KOPT-K1 (cell line): Measurements from ENCODE around the gene GTF2H1.

Experiments
- H3K27ac ChIP-seq: fragments of 200-600 bp; sonication (generic); 2 replicates; pipeline ENCODE4 v1.5.1; 2016; ENCODE audit warnings: antibody characterized with exemption, mild to moderate bottlenecking, low read depth, low read length; ENCODE audit not compliant: poor library complexity, severe bottlenecking
- H3K36me3 ChIP-seq: fragments of 200-600 bp; sonication (generic); 2 replicates; pipeline ENCODE4 v1.5.1; 2017; ENCODE audit warnings: antibody characterized with exemption, mild to moderate bottlenecking, low read length, moderate library complexity; ENCODE audit not compliant: insufficient read depth
- H3K9me3 ChIP-seq: fragments of 200-600 bp; sonication (generic); 2 replicates; pipeline ENCODE4 v1.5.1; 2017; ENCODE audit warnings: antibody characterized with exemption, low read length, mild to moderate bottlenecking; ENCODE audit not compliant: insufficient read depth, poor library complexity, severe bottlenecking

GTF2H1 gene

DNA sequence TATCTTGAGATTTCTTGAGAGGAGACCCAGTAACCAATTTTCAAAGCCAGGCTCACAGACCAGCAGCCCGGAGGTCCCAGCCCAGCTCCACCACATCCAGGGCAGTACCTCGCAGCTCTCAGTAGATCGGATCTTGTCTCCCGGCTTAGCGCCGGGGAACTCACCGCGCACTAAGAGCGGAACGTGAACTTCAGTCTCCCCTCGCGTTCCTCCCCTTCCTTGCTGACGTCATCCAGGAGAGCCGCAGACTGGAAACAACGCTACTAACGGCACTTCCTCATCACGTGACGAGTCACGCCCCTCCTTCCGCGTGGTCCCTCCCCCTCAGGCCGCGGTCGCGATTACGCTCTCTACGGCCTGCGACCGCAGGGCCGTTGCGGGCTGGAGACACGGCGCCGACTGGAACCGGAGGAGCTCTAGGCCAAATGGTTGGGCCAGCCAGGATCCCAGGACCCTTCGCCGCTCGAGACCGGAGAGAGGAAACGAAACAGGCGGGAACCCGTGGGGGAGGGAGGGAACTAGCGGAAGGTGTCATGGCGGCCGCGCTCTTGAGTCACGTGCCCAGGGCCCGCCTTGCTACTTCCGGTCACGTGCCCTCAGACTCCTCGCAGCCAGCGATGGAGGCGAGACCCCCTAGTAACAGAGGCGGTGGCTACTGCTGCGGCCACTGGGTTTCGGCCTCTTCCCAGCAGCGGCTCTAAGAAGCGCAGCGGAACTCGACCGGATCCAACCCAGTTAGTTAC lies at the start of gene GTF2H1, which contains the start of gene HPS5:
Gene GTF2H1 (plus strand): TSS at position 599 of the 743 bp plus-strand sequence. CDS start 10,508 bp downstream, outside the sequence.
Gene HPS5 (minus strand): TSS at position 172 of the 743 bp plus-strand sequence. CDS start 4,282 bp downstream, outside the sequence.
- Histone ChIP-seq H3K9me3 (no peaks in the 10 kb centered on the region), H3K36me3 (peaks cover 33% of the 10 kb centered on the region), H3K27ac (peak within 1 kb of the TSS; percentile 99)

GRCh38 chr11:18277565-18278271 lies 44.6 kb upstream of the GTF2H1 start:
- Histone ChIP-seq H3K27ac (no peak overlapping the region), H3K36me3 (peaks cover 33% of the 10 kb centered on the region), H3K9me3 (no peaks in the 10 kb centered on the region)

- Histone ChIP-seq H3K36me3 (peaks cover 61% of the 10 kb centered on the region), H3K27ac (no peak overlapping the region), H3K9me3 (no peaks in the 10 kb centered on the region)
Observed at GRCh38 chr11:18280438-18281045, 41.8 kb upstream of the GTF2H1 start.

DNA sequence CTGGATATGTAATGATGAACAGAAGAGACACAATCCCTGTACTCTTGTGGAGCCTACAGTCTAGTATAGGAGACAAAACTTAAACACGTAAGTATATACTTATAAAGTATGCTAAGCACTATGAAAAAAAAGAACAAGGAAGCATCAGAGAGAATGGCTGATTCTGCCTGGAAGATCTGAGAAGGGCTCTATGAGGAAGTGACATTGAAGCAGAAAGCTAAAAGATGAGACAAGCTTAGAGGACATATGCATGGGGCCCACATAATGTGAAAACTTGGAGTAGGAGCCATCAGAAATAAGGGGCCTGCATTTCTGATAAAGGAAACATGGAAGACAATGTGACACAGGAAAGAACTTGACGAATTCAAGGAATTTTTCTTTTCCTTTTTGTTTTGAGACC lies 39.7 kb upstream of the GTF2H1 start:
- peaks cover 82% of the 10 kb centered on the region for H3K36me3 ChIP-seq

DNA sequence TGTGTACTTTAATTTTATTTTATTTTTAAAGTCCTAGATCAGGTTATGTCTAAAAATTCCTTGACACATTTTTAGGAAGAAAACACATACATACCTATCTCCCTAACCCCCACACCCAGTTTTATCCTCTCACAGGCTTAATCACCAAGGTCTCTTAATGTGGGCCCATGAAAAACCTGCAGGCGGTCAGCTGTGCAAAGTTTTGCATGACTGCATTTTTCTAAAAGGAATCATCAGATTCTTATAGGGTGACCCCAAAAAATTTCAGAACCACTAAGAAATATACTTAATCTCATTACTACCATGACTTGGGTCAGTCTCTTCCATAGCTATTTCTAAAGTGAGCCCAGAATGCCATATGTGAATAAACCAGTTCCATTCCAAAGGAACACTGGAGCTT lies 36.5 kb upstream of the GTF2H1 start:
- Histone ChIP-seq H3K27ac (no peak overlapping the region), H3K36me3 (peaks cover 92% of the 10 kb centered on the region), H3K9me3 (no peaks in the 10 kb centered on the region)

More for the DNA sequence above, 39.7 kb upstream of the GTF2H1 start:
- no peak overlapping the region for H3K27ac ChIP-seq
- no peaks in the 10 kb centered on the region for H3K9me3 ChIP-seq

- Histone ChIP-seq H3K36me3 (peaks cover 92% of the 10 kb centered on the region), H3K27ac (no peak overlapping the region), H3K9me3 (no peaks in the 10 kb centered on the region)
Observed at GRCh38 chr11:18288911-18289310, 33.5 kb upstream of the GTF2H1 start.

- no peaks in the 10 kb centered on the region for H3K9me3 ChIP-seq
- H3K27ac ChIP-seq, result no peak overlapping the region
- peaks cover 91% of the 10 kb centered on the region for H3K36me3 ChIP-seq
Observed at GRCh38 chr11:18294862-18295261, 27.5 kb upstream of the GTF2H1 start.

DNA sequence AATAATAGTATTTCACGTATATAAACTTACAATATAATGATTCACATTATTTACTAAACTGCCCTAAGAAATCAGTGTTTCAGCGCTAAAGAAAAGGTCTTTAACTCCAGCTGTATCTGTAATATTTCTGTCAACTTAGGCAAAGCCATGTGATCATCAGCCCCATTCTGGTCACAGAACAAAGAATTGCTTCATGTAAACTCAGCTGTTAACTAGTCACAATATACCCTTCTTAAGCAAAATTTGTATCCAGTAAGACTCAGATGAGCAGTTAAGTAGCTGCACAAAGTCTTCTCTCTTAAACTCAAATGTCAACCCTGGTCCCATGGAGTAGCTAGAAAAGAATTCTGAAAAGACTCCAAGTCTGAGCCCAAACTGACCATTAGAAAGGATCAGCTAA lies 27.1 kb upstream of the GTF2H1 start:
- H3K36me3 ChIP-seq, result peaks cover 91% of the 10 kb centered on the region
- no peaks in the 10 kb centered on the region for H3K9me3 ChIP-seq
- no peak overlapping the region for H3K27ac ChIP-seq

GRCh38 chr11:18299721-18300120 lies 22.6 kb upstream of the GTF2H1 start:
- Histone ChIP-seq H3K27ac (no peak overlapping the region), H3K36me3 (peaks cover 91% of the 10 kb centered on the region), H3K9me3 (no peaks in the 10 kb centered on the region)

GRCh38 chr11:18304745-18305144 lies 17.6 kb upstream of the GTF2H1 start:
- peaks cover 94% of the 10 kb centered on the region for H3K36me3 ChIP-seq
- no peaks in the 10 kb centered on the region for H3K9me3 ChIP-seq
- H3K27ac ChIP-seq, result no peak overlapping the region

DNA sequence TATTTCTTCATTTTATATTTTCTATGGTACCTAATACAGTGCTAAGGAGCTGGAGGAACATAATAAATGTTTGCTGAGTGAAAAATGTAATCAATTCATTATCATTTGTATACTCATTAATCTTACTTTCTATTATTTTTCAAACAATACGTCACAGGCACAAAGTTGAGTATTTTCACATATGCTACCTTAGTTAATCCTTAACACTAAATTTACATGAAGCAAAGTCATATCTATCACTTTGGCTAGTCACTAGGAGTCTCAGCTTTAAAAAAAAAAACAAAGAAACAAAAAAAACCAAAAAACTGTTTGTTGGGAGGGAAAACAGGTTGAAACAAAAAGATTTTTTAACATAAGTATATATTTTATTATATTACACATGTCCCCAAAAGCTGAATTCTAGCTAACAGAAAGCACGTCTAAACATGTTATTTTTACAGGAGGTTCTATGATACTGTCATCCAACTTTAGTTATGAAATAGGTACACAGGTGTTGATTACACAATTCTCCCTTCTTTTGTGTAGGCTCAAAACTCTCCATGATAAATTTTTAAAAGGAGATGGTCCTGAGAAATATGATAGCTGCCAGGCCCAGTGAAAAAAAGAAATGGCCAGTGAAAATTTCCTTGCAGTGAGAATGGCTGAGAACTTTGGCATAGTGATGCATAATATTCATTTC lies 14.8 kb upstream of the GTF2H1 start:
- H3K27ac ChIP-seq, result no peak overlapping the region
- H3K36me3 ChIP-seq, result peaks cover 82% of the 10 kb centered on the region
- H3K9me3 ChIP-seq, result no peaks in the 10 kb centered on the region

DNA sequence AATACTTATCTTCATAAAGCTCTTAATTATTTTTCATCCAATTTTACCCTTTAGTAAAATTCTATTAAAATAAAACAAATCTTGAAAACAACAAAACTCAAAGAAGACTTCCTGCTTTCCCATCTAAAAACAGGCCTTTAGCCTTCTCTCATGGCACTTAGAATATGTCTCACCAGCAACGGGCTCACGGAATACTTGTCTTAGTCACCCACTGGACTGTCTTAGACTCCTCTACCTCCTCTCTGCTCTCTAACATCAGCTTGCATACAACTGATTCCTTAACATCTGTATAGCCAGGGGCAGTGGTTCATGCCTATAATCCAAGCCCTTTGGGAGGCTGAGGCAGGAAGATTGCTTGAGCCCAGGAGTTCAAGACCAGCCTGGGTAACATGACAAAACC lies 14.1 kb upstream of the GTF2H1 start:
- Histone ChIP-seq H3K36me3 (peaks cover 75% of the 10 kb centered on the region), H3K27ac (no peak overlapping the region), H3K9me3 (no peaks in the 10 kb centered on the region)

GRCh38 chr11:18309691-18310090 lies 12.7 kb upstream of the GTF2H1 start:
- Histone ChIP-seq H3K27ac (no peak overlapping the region), H3K9me3 (no peaks in the 10 kb centered on the region), H3K36me3 (peaks cover 63% of the 10 kb centered on the region)

GRCh38 chr11:18310800-18311340 lies 11.5 kb upstream of the GTF2H1 start:
- H3K9me3 ChIP-seq, result no peaks in the 10 kb centered on the region
- no peak overlapping the region for H3K27ac ChIP-seq
- H3K36me3 ChIP-seq, result peaks cover 55% of the 10 kb centered on the region

- H3K27ac ChIP-seq, result no peak overlapping the region
- peaks cover 46% of the 10 kb centered on the region for H3K36me3 ChIP-seq
- no peaks in the 10 kb centered on the region for H3K9me3 ChIP-seq
Observed at GRCh38 chr11:18312012-18312411, 10.4 kb upstream of the GTF2H1 start.
